PC-3 (cell line): Measurements from ENCODE around the gene CLDN8. TPM values are rescaled to one million over a fixed set of nuclear protein-coding genes. Genes with fewer than 3 reads are reported as not detected.

Experiments used
- ATAC-seq: fragments of 200-7000 bp; cut with Tn5 transposase; 2 replicates; pipeline ENCODE4 v1.9.1; 2020; ENCODE audit warnings: mild to moderate bottlenecking, moderate library complexity
- BruUV-seq: library from RNA; stranded (reverse); fragments of 400-500 nt; replicated peaks from 2 replicates; lab custom pipeline; 2021; lab: Mats Ljungman, UMichigan
- CTCF ChIA-PET: fragments of 300-600 bp; sonication (Branson Sonifier 250); formaldehyde crosslinking; loops from one replicate; lab custom pipeline; 2022; ENCODE audit warnings: antibody characterized with exemption; lab: Charles Lee
- POLR2A ChIA-PET: fragments of 300-600 bp; sonication (Branson Sonifier 250); formaldehyde crosslinking; loops from one replicate; lab custom pipeline; 2022; ENCODE audit warnings: antibody characterized with exemption; ENCODE audit not compliant: unreplicated experiment; lab: Charles Lee
- DNase-seq: peaks from one replicate; pipeline ENCODE4 v3.0.0-alpha.2; 2015
- H2AFZ ChIP-seq: fragments of 300-600 bp; sonication (generic); 2 replicates; pipeline ENCODE4 v1.6.0; 2016; ENCODE audit warnings: antibody characterized with exemption, low read length
- H3F3A ChIP-seq: fragments of 300-600 bp; sonication (generic); one replicate; pipeline ENCODE4 v1.6.0; 2017; ENCODE audit warnings: antibody characterized with exemption, low read length, control low read depth, mild to moderate bottlenecking; ENCODE audit not compliant: unreplicated experiment
- H3K27ac ChIP-seq: fragments of 300-600 bp; sonication (generic); 2 replicates; pipeline ENCODE4 v1.5.1; 2016; ENCODE audit warnings: mild to moderate bottlenecking, low read length
- H3K27me3 ChIP-seq: fragments of 300-600 bp; sonication (generic); 2 replicates; pipeline ENCODE4 v1.6.1; 2016; ENCODE audit warnings: low read length, mixed read lengths
- H3K36me3 ChIP-seq: fragments of 300-600 bp; sonication (generic); 2 replicates; pipeline ENCODE4 v1.6.1; 2016; ENCODE audit warnings: low read depth, mixed run types, low read length, mixed read lengths
- H3K4me1 ChIP-seq: fragments of 300-600 bp; sonication (generic); 2 replicates; pipeline ENCODE4 v1.5.1; 2016; ENCODE audit warnings: low read length; ENCODE audit not compliant: insufficient read depth
- H3K4me2 ChIP-seq: fragments of 300-600 bp; sonication (generic); 2 replicates; pipeline ENCODE4 v1.6.0; 2016; ENCODE audit warnings: low read length
- H3K4me3 ChIP-seq: fragments of 300-600 bp; sonication (generic); 2 replicates; pipeline ENCODE4 v1.5.1; 2016; ENCODE audit warnings: mild to moderate bottlenecking, low read length, mixed read lengths
- H3K79me2 ChIP-seq: fragments of 300-600 bp; sonication (generic); 2 replicates; pipeline ENCODE4 v1.6.1; 2017; ENCODE audit warnings: low read length, mixed read lengths
- H3K9ac ChIP-seq: fragments of 300-600 bp; sonication (generic); 2 replicates; pipeline ENCODE4 v1.6.0; 2016; ENCODE audit warnings: mild to moderate bottlenecking, low read length
- H3K9me2 ChIP-seq: fragments of 300-600 bp; sonication (generic); replicated peaks from 2 replicates; pipeline ENCODE4 v1.6.1; 2016; ENCODE audit warnings: mixed run types, low read length, mixed read lengths
- H3K9me3 ChIP-seq: fragments of 300-600 bp; sonication (generic); 2 replicates; pipeline ENCODE4 v1.6.1; 2016; ENCODE audit warnings: low read length, mixed read lengths
- H4K20me1 ChIP-seq: fragments of 300-600 bp; sonication (generic); 2 replicates; pipeline ENCODE4 v1.6.1; 2016; ENCODE audit warnings: low read length, mixed read lengths
- CTCF ChIP-seq: fragments of 300-600 bp; sonication (generic); conservative IDR thresholded peaks from 2 replicates; pipeline ENCODE4 v1.5.1; 2017; ENCODE audit warnings: antibody characterized with exemption, low read depth, mild to moderate bottlenecking, low read length
- EZH2 ChIP-seq: fragments of 300-600 bp; sonication (generic); IDR thresholded peaks from one replicate; pipeline ENCODE4 v1.6.1; 2017; ENCODE audit warnings: antibody characterized with exemption, mild to moderate bottlenecking, low read length; ENCODE audit not compliant: unreplicated experiment
- EZH2phosphoT487 ChIP-seq: fragments of 300-600 bp; sonication (generic); IDR thresholded peaks from 2 replicates; pipeline ENCODE4 v1.6.1; 2018; ENCODE audit warnings: mild to moderate bottlenecking, antibody characterized with exemption, low read length, borderline replicate concordance
- intact Hi-C: fragments of 100-400 bp; cut with micrococcal nuclease; formaldehyde crosslinking; loops from 2 replicates; pipeline ENCODE4 v1.9.0; 2023
- total RNA-seq: library from RNA; depleted of rRNA; stranded (reverse); fragments of >200 nt; gene quantifications from 2 replicates; pipeline ENCODE4 v1.2.3, GENCODE V29; 2014

Gene CLDN8
- total RNA-seq, 1 experiment from 2014 or later = 1.5 TPM

GRCh38 chr21:30189773-30190172 lies 26.1 kb downstream of the CLDN8 start:
- no peaks in the 10 kb centered on the region for H3F3A ChIP-seq
- H3K79me2 ChIP-seq = no peaks in the 10 kb centered on the region
- ChIA-PET POLR2A (no interaction called here), CTCF (no interaction called here)
- no peaks in the 10 kb centered on the region for H3K9me3 ChIP-seq
- no peak overlapping the region for H3K4me3 ChIP-seq
- no peaks in the 10 kb centered on the region for H4K20me1 ChIP-seq
- H3K4me1 ChIP-seq = no peaks in the 10 kb centered on the region
- DNase-seq (no peak), ATAC-seq (no peak)
- H3K4me2 ChIP-seq = no peak overlapping the region
- H2AFZ ChIP-seq = no peak overlapping the region
- TF ChIP-seq EZH2phosphoT487 (no peak), EZH2 (no peak), CTCF (no peak)
- H3K27ac ChIP-seq = no peak overlapping the region
- no peaks in the 10 kb centered on the region for H3K9me2 ChIP-seq
- peaks cover 60% of the 10 kb centered on the region for H3K27me3 ChIP-seq
- H3K9ac ChIP-seq = no peak overlapping the region
- intact Hi-C loops = loop anchor here (10.0 kb wide), 1 partner anchor 145 kb away; no protein-coding TSS in a partner anchor
- no peaks in the 10 kb centered on the region for H3K36me3 ChIP-seq
- no TSS peak for BruUV-seq

GRCh38 chr21:30186242-30186641 lies 29.7 kb downstream of the CLDN8 start:
- ChIA-PET CTCF (no interaction called here), POLR2A (no interaction called here)
- TF ChIP-seq CTCF = no peak
- no peak for TF ChIP-seq EZH2
- no peak for TF ChIP-seq EZH2phosphoT487
- ATAC-seq (no peak), DNase-seq (no peak)
- no peaks in the 10 kb centered on the region for H3K4me1 ChIP-seq
- H3K36me3 ChIP-seq = no peaks in the 10 kb centered on the region
- no peak overlapping the region for H3K9ac ChIP-seq
- intact Hi-C loops = no loop called here
- H3K4me2 ChIP-seq = no peak overlapping the region
- H3K9me3 ChIP-seq = no peaks in the 10 kb centered on the region
- no peak overlapping the region for H3K27ac ChIP-seq
- H3K4me3 ChIP-seq = no peak overlapping the region
- H3K27me3 ChIP-seq = peaks cover 49% of the 10 kb centered on the region
- no peaks in the 10 kb centered on the region for H3F3A ChIP-seq
- no peaks in the 10 kb centered on the region for H3K79me2 ChIP-seq
- no TSS peak for BruUV-seq
- no peaks in the 10 kb centered on the region for H3K9me2 ChIP-seq
- no peaks in the 10 kb centered on the region for H4K20me1 ChIP-seq
- H2AFZ ChIP-seq = no peak overlapping the region

GRCh38 chr21:30168086-30168485 lies 47.8 kb downstream of the CLDN8 start:
- no peaks in the 10 kb centered on the region for H4K20me1 ChIP-seq
- no peak overlapping the region for H3K4me3 ChIP-seq
- H3K79me2 ChIP-seq = no peaks in the 10 kb centered on the region
- DNase-seq (peak; percentile 69), ATAC-seq (no peak)
- no TSS peak for BruUV-seq
- POLR2A ChIA-PET = no interaction called here
- no peaks in the 10 kb centered on the region for H3K9me3 ChIP-seq
- H3K36me3 ChIP-seq = no peaks in the 10 kb centered on the region
- H3K4me2 ChIP-seq = no peak overlapping the region
- H3K9ac ChIP-seq = no peak overlapping the region
- TF ChIP-seq EZH2phosphoT487 (no peak), EZH2 (no peak), CTCF (no peak)
- H3F3A ChIP-seq = no peaks in the 10 kb centered on the region
- intact Hi-C loops = no loop called here
- no peak overlapping the region for H3K27ac ChIP-seq
- H3K27me3 ChIP-seq = peaks cover 6% of the 10 kb centered on the region; the same call in 1 of the 2 replicates
- H3K9me2 ChIP-seq = no peaks in the 10 kb centered on the region
- H3K4me1 ChIP-seq = peaks cover 8% of the 10 kb centered on the region; the same call in 1 of the 2 replicates
- CTCF ChIA-PET = no interaction called here
- peak overlapping the region; percentile 38; the same call in 1 of the 2 replicates for H2AFZ ChIP-seq
